Renal cortex interstitium (tissue), 11 donors: ENCODE data around the gene TMEM200B. TPM values are rescaled to one million over a fixed set of nuclear protein-coding genes. Genes with fewer than 3 reads are reported as not detected.
"Not testable (repeated sequence)": the region's sequence is repeated elsewhere in the genome, so short reads cannot be mapped to it uniquely, and the experiment has no call there.

ENCODE experiments used
- DNase-seq, 11 donors: peaks; one replicate each; pipeline ENCODE4 v3.0.0-alpha.2; 2013; ENCODE audit warnings: low read depth in 9 of 11, low spot score in 4 of 11; ENCODE audit errors: extremely low read depth in 1 of 11
- polyA plus RNA-seq, 3 donors: library from polyadenylated mRNA; unstranded; fragments of 120-200 nt; gene quantifications; one replicate each; pipeline ENCODE4 v1.2.1, GENCODE V29; 2013; ENCODE audit not compliant: insufficient read length in 3 of 3

TMEM200B gene
- polyA plus RNA-seq, 3 donors = 16.1 to 17.5 (median 16.4) TPM

- DNase-seq = peak in 1 of 11 donors; percentile 9
These were observed 40.1 kb downstream of the TMEM200B start for GRCh38 chr1:29083317-29084195.

- no peak for DNase-seq
These were observed 41.2 kb downstream of the TMEM200B start for GRCh38 chr1:29082519-29082918.

GRCh38 chr1:29081201-29081600, 42.5 kb downstream of the TMEM200B start:
- DNase-seq = no peak

- not testable (repeated sequence) for DNase-seq
These were observed 43.6 kb downstream of the TMEM200B start for GRCh38 chr1:29079916-29080629.

GRCh38 chr1:29077155-29077554, 46.5 kb downstream of the TMEM200B start:
- DNase-seq = no peak

Other genes with a start within 250 kb of the TMEM200B start
- gene EPB41, start 209.3 kb downstream of the TMEM200B start, polyA plus RNA-seq = 10 to 100 TPM; 49.0 to 60.1 (median 53.6) TPM
- gene SRSF4, start 58.0 kb upstream of the TMEM200B start, polyA plus RNA-seq = 100 to 1,000 TPM; 114 to 128 (median 117) TPM
- gene MECR, start 107.0 kb upstream of the TMEM200B start, polyA plus RNA-seq = 10 to 100 TPM; 28.1 to 37.0 (median 33.2) TPM
- gene PTPRU, start 112.6 kb upstream of the TMEM200B start, polyA plus RNA-seq = 10 to 100 TPM; 11.9 to 19.4 (median 15.4) TPM